PFSK-1 (cell line): ENCODE data around the gene TCF12.

Source experiments
- FOXP2 ChIP-seq: optimal IDR thresholded peaks from 2 replicates; pipeline ENCODE3; 2011; ENCODE audit warnings: borderline replicate concordance, control low read depth, inconsistent platforms; ENCODE audit not compliant: insufficient read depth; ENCODE audit errors: extremely low read length, extremely low read depth
- POLR2AphosphoS5 ChIP-seq: IDR thresholded peaks from 2 replicates; pipeline ENCODE4 v1.6.1; 2012; ENCODE audit warnings: low read depth, mild to moderate bottlenecking, control low read depth, low read length, moderate library complexity
- REST ChIP-seq, 2 experiments: IDR thresholded peaks; 2 replicates each; pipeline versions ENCODE4 v1.6.1 to v1.8.0; 2011 to 2012; ENCODE audit warnings: low read depth in 2 of 2, low read length in 2 of 2, control low read depth in 1 of 2, inconsistent platforms in 1 of 2, mild to moderate bottlenecking in 1 of 2, moderate library complexity in 1 of 2; ENCODE audit not compliant: insufficient read depth in 1 of 2
- SIN3A ChIP-seq: IDR thresholded peaks from 2 replicates; pipeline ENCODE4 v1.6.1; 2012; ENCODE audit warnings: mild to moderate bottlenecking, low read length, moderate library complexity, borderline replicate concordance; ENCODE audit not compliant: insufficient read depth
- TAF1 ChIP-seq: IDR thresholded peaks from 2 replicates; pipeline ENCODE4 v1.6.1; 2012; ENCODE audit warnings: low read length, control low read depth, borderline replicate concordance; ENCODE audit not compliant: insufficient read depth

- TF ChIP-seq POLR2AphosphoS5 (no peak), TAF1 (no peak), REST (IDR thresholded peaks at IDR 0.05; ENCODE audit: insufficient read depth in 1 of 2, low read depth in 2 of 2, low read length in 2 of 2) (no peak), SIN3A (no peak), FOXP2 (no peak)
Observed at GRCh38 chr15:57205027-57205855, 286.8 kb downstream of the TCF12 start.
